Hepatocyte (in vitro differentiated cells): ENCODE data around the gene HECW1.

Experiments
- EZH2 ChIP-seq: fragments of 200-600 bp; sonication (generic); IDR thresholded peaks from 2 replicates; pipeline ENCODE4 v1.6.1; 2016; ENCODE audit warnings: antibody characterized with exemption, mild to moderate bottlenecking, borderline replicate concordance
- EZH2phosphoT487 ChIP-seq: fragments of 200-600 bp; sonication (generic); IDR thresholded peaks from one replicate; pipeline ENCODE4 v1.6.1; 2018; ENCODE audit warnings: antibody characterized with exemption, mild to moderate bottlenecking, low read depth, moderate library complexity; ENCODE audit not compliant: unreplicated experiment, severe bottlenecking
- TF ChIP-seq, protein P1 (sequence below): fragments of 200-600 bp; sonication (generic); IDR thresholded peaks from 2 replicates; pipeline ENCODE4 v1.5.1; 2016; ENCODE audit warnings: antibody characterized with exemption, mild to moderate bottlenecking; ENCODE audit not compliant: poor library complexity

DNA sequence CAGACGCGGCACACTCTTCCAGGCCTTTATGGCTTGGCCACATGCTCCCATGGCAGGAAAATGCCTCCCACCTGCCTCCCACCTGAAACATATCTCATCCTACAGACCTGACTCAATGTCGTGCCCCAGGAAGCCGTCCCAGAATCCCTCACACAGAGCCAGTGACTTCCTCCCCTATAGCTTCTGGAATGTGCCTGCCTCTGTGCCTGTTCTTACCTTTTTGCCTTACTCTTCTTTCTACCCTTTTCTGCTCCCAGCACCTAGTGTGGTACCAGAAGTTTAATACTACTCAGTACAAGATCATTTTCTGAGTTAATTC lies 346.5 kb downstream of the HECW1 start:
- TF ChIP-seq, protein P1, sequence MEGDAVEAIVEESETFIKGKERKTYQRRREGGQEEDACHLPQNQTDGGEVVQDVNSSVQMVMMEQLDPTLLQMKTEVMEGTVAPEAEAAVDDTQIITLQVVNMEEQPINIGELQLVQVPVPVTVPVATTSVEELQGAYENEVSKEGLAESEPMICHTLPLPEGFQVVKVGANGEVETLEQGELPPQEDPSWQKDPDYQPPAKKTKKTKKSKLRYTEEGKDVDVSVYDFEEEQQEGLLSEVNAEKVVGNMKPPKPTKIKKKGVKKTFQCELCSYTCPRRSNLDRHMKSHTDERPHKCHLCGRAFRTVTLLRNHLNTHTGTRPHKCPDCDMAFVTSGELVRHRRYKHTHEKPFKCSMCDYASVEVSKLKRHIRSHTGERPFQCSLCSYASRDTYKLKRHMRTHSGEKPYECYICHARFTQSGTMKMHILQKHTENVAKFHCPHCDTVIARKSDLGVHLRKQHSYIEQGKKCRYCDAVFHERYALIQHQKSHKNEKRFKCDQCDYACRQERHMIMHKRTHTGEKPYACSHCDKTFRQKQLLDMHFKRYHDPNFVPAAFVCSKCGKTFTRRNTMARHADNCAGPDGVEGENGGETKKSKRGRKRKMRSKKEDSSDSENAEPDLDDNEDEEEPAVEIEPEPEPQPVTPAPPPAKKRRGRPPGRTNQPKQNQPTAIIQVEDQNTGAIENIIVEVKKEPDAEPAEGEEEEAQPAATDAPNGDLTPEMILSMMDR = no peak
- TF ChIP-seq EZH2phosphoT487 (no peak), EZH2 (no peak)
